ENCODE results near the gene ZNF462. TPM values are rescaled to one million over a fixed set of nuclear protein-coding genes. Genes with fewer than 3 reads are reported as not detected.
"Not testable (repeated sequence)": the region's sequence is repeated elsewhere in the genome, so short reads cannot be mapped to it uniquely, and the experiment has no call there.

Gene ZNF462
- 1 to 10 TPM in 2 of 3 donors, under 1 TPM in 1; 0.79 to 6.2 (median 3.5) TPM for polyA plus RNA-seq

- 1% methylated on average over 33 of the region's 33 CpGs for WGBS, 3 donors
- H3K27ac ChIP-seq (ENCODE audit: low read depth, low read length), result peak within 1 kb of the TSS; percentile 65
Observed at GRCh38 chr9:106862821-106863720, at the start of gene ZNF462. ZNF462 (plus strand) TSS chr9:106863166; CDS start chr9:106923384, 60,218 bp downstream.

DNA sequence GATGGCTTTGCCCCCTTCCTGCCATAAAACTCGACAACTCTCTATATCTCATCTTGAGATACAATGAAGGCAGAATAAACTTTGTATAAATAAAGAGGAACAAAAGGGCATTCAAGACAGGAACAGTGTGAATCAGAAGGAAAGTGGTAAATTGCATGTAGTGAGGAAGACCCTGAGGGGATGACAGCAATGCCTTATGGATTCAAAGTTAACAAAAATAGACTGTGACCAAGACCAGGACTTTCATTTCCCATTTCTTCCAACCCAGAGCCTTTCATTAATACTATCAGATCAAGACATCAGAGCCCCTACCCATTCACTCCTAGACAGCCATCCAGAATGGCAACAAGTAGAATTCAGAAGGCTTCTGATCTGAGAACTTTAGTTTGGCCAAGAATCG lies 46.4 kb upstream of the ZNF462 start:
- H3K27ac ChIP-seq (ENCODE audit: low read depth, low read length), result no peak overlapping the region
- WGBS, 3 donors, result 50 to 54% (median 51%) methylated on average over 2 of the region's 2 CpGs

DNA sequence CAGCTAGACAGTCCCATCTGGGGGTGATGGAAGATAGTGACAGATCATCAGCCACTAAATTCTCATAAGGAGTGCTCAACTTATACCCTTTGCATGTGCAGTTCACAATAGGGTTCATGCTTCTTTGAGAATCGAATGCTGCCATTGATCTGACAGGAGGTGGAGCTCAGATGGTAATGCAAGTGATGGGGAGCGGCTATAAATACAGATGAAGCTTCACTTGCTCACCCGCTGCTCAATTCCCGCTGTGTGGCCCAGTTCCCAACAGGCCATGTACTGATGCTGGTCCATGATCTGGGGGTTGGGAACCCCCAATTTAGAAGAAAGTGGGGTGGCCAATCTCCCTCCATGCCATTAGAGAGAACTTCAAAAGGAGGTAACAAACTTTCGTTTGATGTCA lies 44.9 kb upstream of the ZNF462 start:
- 92 to 97% (median 94%) methylated on average over 5 of the region's 5 CpGs for WGBS, 3 donors
- H3K27ac ChIP-seq (ENCODE audit: low read depth, low read length), result no peak overlapping the region

- WGBS, 3 donors, result 50 to 59% (median 53%) methylated on average over 1 of the region's 1 CpG
- H3K27ac ChIP-seq (ENCODE audit: low read depth, low read length), result no peak overlapping the region
Observed at GRCh38 chr9:106820866-106821265, 42.1 kb upstream of the ZNF462 start.

DNA sequence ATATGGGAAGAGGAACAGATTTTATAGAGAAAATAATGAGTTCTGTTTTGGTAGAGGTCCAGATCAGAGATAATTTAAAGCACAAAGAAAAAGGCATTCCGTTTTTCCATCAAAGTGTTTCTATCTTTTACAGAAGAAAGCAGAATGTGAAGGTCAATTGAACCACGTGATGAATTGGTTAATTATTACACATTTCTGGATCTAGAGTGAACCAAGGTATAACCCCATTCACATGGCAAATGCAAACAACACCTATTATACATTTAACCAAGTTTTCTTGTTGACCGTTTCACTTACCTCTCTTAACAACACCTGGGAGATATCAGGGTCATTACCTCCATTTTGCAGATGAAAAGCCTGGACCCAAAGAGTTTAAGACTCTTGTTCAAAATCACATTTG lies 34.9 kb upstream of the ZNF462 start:
- 38 to 87% (median 84%) methylated on average over 3 of the region's 3 CpGs for WGBS, 3 donors
- H3K27ac ChIP-seq (ENCODE audit: low read depth, low read length), result no peak overlapping the region

GRCh38 chr9:106828965-106829364 lies 34.0 kb upstream of the ZNF462 start:
- no peak overlapping the region for H3K27ac ChIP-seq (ENCODE audit: low read depth, low read length)

GRCh38 chr9:106829666-106830408 lies 33.1 kb upstream of the ZNF462 start:
- no peak overlapping the region for H3K27ac ChIP-seq (ENCODE audit: low read depth, low read length)
- WGBS, 3 donors, result 70 to 86% (median 83%) methylated on average over 2 of the region's 2 CpGs

GRCh38 chr9:106830527-106831150 lies 32.3 kb upstream of the ZNF462 start:
- no peak overlapping the region for H3K27ac ChIP-seq (ENCODE audit: low read depth, low read length)
- WGBS, 3 donors, result 40 to 59% (median 50%) methylated on average over 4 of the region's 4 CpGs

- H3K27ac ChIP-seq (ENCODE audit: low read depth, low read length), result no peak overlapping the region
Observed at GRCh38 chr9:106834888-106835287, 28.1 kb upstream of the ZNF462 start.

GRCh38 chr9:106835840-106836239 lies 27.1 kb upstream of the ZNF462 start:
- H3K27ac ChIP-seq (ENCODE audit: low read depth, low read length), result no peak overlapping the region
- WGBS, 3 donors, result 86 to 94% (median 93%) methylated on average over 2 of the region's 2 CpGs

- no peak overlapping the region for H3K27ac ChIP-seq (ENCODE audit: low read depth, low read length)
- WGBS, 3 donors, result 34 to 48% (median 39%) methylated on average over 1 of the region's 1 CpG
Observed at GRCh38 chr9:106843371-106843770, 19.6 kb upstream of the ZNF462 start.

DNA sequence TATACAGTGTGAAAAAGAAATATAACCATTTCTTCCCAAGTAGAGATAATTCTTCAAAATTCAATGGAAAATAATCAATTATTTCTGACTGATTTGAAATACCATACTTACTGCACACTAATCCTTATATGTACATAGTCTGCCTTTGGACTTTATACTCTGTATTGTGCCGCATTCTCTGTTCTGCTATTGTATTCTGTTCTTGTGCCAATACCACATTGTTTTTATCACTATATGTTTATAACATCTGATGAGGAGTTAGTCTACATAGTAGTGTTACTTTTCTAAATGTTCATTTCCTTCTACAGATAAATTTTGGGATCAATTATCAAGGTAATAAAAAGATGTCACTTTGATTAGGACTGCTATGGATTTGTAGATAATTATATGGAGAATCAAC lies 16.7 kb upstream of the ZNF462 start:
- WGBS, 3 donors, result 77 to 95% (median 87%) methylated on average over 1 of the region's 1 CpG
- no peak overlapping the region for H3K27ac ChIP-seq (ENCODE audit: low read depth, low read length)

- H3K27ac ChIP-seq (ENCODE audit: low read depth, low read length), result no peak overlapping the region
- WGBS, 3 donors, result 76 to 96% (median 94%) methylated on average over 2 of the region's 2 CpGs
Observed at GRCh38 chr9:106846857-106847256, 16.1 kb upstream of the ZNF462 start.

GRCh38 chr9:106851640-106852039 lies 11.3 kb upstream of the ZNF462 start:
- 93 to 99% (median 95%) methylated on average over 8 of the region's 8 CpGs for WGBS, 3 donors

GRCh38 chr9:106857811-106858470 lies 5.0 kb upstream of the ZNF462 start:
- 97 to 98% (median 97%) methylated on average over 3 of the region's 3 CpGs for WGBS, 3 donors

More at GRCh38 chr9:106851640-106852039, 11.3 kb upstream of the ZNF462 start:
- not testable (repeated sequence) for H3K27ac ChIP-seq (ENCODE audit: low read depth, low read length)

DNA sequence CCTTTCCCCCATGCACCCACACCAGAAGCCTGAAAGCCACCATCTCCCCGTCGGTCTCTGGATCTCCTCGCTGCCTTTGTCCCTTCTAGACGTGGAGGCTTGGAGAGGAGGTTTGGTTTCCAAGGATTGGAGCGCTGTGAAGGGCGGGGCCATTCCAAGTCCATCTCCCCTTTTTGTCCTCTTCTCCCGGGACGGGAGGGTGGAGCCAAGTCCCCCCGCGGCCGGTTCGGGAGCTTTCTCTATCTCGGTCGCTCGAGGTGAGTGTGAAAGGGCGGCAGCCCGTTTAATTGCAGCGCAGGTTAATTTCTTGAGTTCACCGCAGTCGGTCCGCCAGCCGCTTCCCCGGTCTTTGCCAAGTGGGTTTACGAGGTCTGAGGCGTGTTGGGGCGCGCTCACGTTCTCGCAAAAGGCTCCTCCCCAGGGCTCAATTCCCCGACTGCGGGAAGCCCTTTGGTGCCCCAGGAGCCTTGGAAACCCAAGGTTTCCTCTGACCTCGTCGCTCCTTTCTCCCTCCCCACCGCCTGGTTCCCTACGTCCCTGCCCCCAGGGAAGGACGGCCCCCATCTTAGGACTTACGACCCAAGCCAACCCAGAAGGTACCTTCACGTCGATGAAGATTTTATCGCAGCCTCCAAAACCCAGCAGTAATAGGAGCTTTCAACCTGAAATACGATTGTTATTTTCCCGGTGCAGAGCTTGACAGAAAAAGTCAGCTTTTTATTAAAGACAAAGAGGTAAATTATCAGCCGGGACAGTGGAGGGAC lies 2.8 kb upstream of the ZNF462 start:
- H3K27ac ChIP-seq (ENCODE audit: low read depth, low read length), result no peak overlapping the region
- 3 to 4% (median 4%) methylated on average over 43 of the region's 43 CpGs for WGBS, 3 donors

More at GRCh38 chr9:106857811-106858470, 5.0 kb upstream of the ZNF462 start:
- H3K27ac ChIP-seq (ENCODE audit: low read depth, low read length), result no peak overlapping the region

DNA sequence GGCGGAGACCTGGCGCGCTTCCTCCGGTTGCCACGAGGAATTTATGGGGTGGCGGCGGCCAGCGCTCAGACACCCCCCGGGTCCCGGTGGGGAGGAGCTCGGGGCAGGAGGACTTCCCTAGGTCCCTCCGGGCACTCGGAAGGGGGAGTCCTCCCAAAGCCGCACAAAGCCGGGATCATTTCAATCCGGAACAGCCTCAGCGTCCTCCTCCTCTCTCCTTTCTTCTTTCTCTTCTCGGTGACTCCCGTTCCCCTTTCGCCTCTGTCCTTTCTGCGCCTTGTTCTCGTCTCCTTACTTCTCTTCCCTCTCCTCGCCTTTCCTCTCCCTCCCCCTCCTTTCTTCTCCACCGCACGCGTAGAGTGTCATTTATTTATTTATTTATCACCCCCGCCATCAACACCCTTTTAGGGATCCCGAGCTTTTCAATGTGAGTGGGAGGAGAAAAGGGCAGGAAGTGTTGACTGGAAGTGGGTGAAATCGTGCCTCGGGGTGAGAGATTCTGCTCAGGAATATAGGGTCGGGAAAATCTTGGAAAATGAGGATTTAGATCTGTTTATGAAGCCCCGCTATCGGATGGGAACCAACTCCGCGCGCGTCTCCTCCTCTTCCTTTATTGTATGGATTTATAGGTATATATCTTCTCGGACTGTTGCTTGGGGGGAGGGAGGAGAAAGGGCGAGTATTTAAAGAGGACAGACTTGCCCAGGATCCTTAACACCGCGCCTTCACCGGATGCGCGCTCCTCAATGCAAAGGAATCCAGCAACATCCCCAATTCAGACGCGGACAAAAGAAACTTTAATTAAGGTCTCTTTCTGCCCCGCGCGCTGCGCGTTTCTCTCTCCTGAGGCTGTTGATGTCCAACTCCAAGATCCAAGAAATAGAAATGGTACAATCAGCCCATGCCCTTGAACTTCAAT lies 2.0 kb upstream of the ZNF462 start:
- H3K27ac ChIP-seq (ENCODE audit: low read depth, low read length), result no peak overlapping the region
- 1 to 2% (median 1%) methylated on average over 51 of the region's 51 CpGs for WGBS, 3 donors
